Measurements from ENCODE around the gene DGKG. TPM values are rescaled to one million over a fixed set of nuclear protein-coding genes. Genes with fewer than 3 reads are reported as not detected.

Gene DGKG
- polyA plus RNA-seq (2012; ENCODE audit: missing spikeins): 0.91 TPM

- TF ChIP-seq POLR2A (IDR thresholded peaks at IDR 0.05; ENCODE audit: low read depth, low read length) (no peak), POLR2AphosphoS5 (IDR thresholded peaks at IDR 0.05; ENCODE audit: low read depth, low read length) (no peak), TAF1 (IDR thresholded peaks at IDR 0.05; ENCODE audit: borderline replicate concordance, low read depth, low read length) (no peak)
- peak; percentile 52 for DNase-seq (ENCODE audit: insufficient read length)
- peak; percentile 71 for FAIRE-seq
Observed at GRCh38 chr3:186361762-186362536, at the start of gene DGKG. TSS of gene DGKG (minus strand) at chr3:186362234. CDS start at chr3:186320459, 41,775 bp downstream.

GRCh38 chr3:186411089-186411488, 49.1 kb upstream of the DGKG start:
- DNase-seq (ENCODE audit: insufficient read length) (no peak), FAIRE-seq (no peak)
- TF ChIP-seq TAF1 (IDR thresholded peaks at IDR 0.05; ENCODE audit: borderline replicate concordance, low read depth, low read length): no peak
- TF ChIP-seq POLR2A (IDR thresholded peaks at IDR 0.05; ENCODE audit: low read depth, low read length): no peak
- no peak for TF ChIP-seq POLR2AphosphoS5 (IDR thresholded peaks at IDR 0.05; ENCODE audit: low read depth, low read length)

GRCh38 chr3:186406669-186407635, 44.9 kb upstream of the DGKG start:
- DNase-seq (ENCODE audit: insufficient read length) (no peak), FAIRE-seq (no peak)
- TF ChIP-seq POLR2A (IDR thresholded peaks at IDR 0.05; ENCODE audit: low read depth, low read length): no peak
- TF ChIP-seq POLR2AphosphoS5 (IDR thresholded peaks at IDR 0.05; ENCODE audit: low read depth, low read length): no peak
- no peak for TF ChIP-seq TAF1 (IDR thresholded peaks at IDR 0.05; ENCODE audit: borderline replicate concordance, low read depth, low read length)

- TF ChIP-seq POLR2AphosphoS5 (IDR thresholded peaks at IDR 0.05; ENCODE audit: low read depth, low read length) (no peak), POLR2A (IDR thresholded peaks at IDR 0.05; ENCODE audit: low read depth, low read length) (no peak), TAF1 (IDR thresholded peaks at IDR 0.05; ENCODE audit: borderline replicate concordance, low read depth, low read length) (no peak)
- DNase-seq (ENCODE audit: insufficient read length) (no peak), FAIRE-seq (no peak)
Observed at GRCh38 chr3:186401556-186401955, 39.5 kb upstream of the DGKG start.

GRCh38 chr3:186400662-186401061, 38.6 kb upstream of the DGKG start:
- no peak for FAIRE-seq
- no peak for DNase-seq (ENCODE audit: insufficient read length)
- TF ChIP-seq POLR2AphosphoS5 (IDR thresholded peaks at IDR 0.05; ENCODE audit: low read depth, low read length) (no peak), POLR2A (IDR thresholded peaks at IDR 0.05; ENCODE audit: low read depth, low read length) (no peak), TAF1 (IDR thresholded peaks at IDR 0.05; ENCODE audit: borderline replicate concordance, low read depth, low read length) (no peak)

- DNase-seq (ENCODE audit: insufficient read length) (no peak), FAIRE-seq (no peak)
- no peak for TF ChIP-seq POLR2AphosphoS5 (IDR thresholded peaks at IDR 0.05; ENCODE audit: low read depth, low read length)
- TF ChIP-seq POLR2A (IDR thresholded peaks at IDR 0.05; ENCODE audit: low read depth, low read length): no peak
- TF ChIP-seq TAF1 (IDR thresholded peaks at IDR 0.05; ENCODE audit: borderline replicate concordance, low read depth, low read length): no peak
Observed at GRCh38 chr3:186400026-186400425, 38.0 kb upstream of the DGKG start.

GRCh38 chr3:186394566-186395217, 32.7 kb upstream of the DGKG start:
- FAIRE-seq: peak; percentile 21
- DNase-seq (ENCODE audit: insufficient read length): no peak

GRCh38 chr3:186386883-186387560, 25.0 kb upstream of the DGKG start:
- TF ChIP-seq POLR2A (IDR thresholded peaks at IDR 0.05; ENCODE audit: low read depth, low read length) (no peak), POLR2AphosphoS5 (IDR thresholded peaks at IDR 0.05; ENCODE audit: low read depth, low read length) (no peak), TAF1 (IDR thresholded peaks at IDR 0.05; ENCODE audit: borderline replicate concordance, low read depth, low read length) (no peak)
- DNase-seq (ENCODE audit: insufficient read length) (no peak), FAIRE-seq (no peak)

More at GRCh38 chr3:186394566-186395217, 32.7 kb upstream of the DGKG start:
- TF ChIP-seq POLR2AphosphoS5 (IDR thresholded peaks at IDR 0.05; ENCODE audit: low read depth, low read length) (no peak), TAF1 (IDR thresholded peaks at IDR 0.05; ENCODE audit: borderline replicate concordance, low read depth, low read length) (no peak), POLR2A (IDR thresholded peaks at IDR 0.05; ENCODE audit: low read depth, low read length) (no peak)

- DNase-seq (ENCODE audit: insufficient read length) (no peak), FAIRE-seq (no peak)
- TF ChIP-seq TAF1 (IDR thresholded peaks at IDR 0.05; ENCODE audit: borderline replicate concordance, low read depth, low read length) (no peak), POLR2A (IDR thresholded peaks at IDR 0.05; ENCODE audit: low read depth, low read length) (no peak)
Observed at GRCh38 chr3:186385856-186386602, 24.0 kb upstream of the DGKG start.

All from GM12892 (cell line).